Thoracic aorta endothelial cell (primary cell): ENCODE results near the gene OR6C6. TPM values are rescaled to one million over a fixed set of nuclear protein-coding genes. Genes with fewer than 3 reads are reported as not detected.

ENCODE experiments used
- total RNA-seq: library from RNA; depleted of rRNA; stranded (reverse); fragments of >200 nt; gene quantifications from 2 replicates; pipeline ENCODE4 v1.2.3, GENCODE V29; 2012

Gene OR6C6
- total RNA-seq, result not detected in 2 replicates

DNA sequence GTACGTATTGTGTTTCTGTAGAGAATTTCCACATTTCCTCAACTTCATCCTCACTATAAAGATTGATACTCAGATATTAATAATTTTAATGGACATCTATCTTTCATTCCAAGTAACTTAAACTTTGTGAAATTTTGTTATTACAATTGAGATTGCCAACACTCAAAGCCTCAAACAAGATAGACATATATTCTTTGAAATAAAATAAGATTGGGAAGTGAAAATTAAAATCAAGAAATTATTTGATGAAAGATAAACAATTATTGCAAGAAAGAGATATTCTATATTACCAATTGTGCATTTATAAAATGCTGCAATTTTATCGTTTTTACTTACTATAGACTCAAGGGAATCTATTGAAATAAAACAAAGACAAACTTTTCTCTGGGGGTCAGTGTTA lies at the start of gene OR6C6:
OR6C6 (minus strand) TSS at position 101 of the 400 bp plus-strand sequence. CDS start 1,337 bp downstream, outside the sequence.

DNA sequence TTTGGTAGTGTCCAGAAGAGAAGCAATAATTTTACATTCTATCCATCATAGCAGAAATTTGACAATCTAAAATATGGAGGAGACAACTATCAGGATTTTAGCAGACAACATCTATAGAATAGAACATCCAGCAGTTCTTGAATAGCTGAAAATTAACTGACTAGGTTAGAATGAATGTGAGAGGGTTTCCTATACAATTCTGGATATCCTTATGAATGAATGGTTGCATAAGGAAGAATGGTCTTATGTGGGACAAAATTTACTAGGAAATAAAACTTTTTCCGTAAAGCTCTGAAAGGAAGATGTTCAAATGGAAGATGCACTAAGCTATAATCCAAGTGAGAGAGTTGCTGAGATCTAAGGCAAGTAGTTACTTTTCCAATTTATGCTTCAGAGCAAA lies 34.1 kb upstream of the OR6C6 start, which contains the start of gene OR6C3:
OR6C3 (plus strand) TSS at position 301 of the 400 bp plus-strand sequence. CDS start 955 bp downstream, outside the sequence.

DNA sequence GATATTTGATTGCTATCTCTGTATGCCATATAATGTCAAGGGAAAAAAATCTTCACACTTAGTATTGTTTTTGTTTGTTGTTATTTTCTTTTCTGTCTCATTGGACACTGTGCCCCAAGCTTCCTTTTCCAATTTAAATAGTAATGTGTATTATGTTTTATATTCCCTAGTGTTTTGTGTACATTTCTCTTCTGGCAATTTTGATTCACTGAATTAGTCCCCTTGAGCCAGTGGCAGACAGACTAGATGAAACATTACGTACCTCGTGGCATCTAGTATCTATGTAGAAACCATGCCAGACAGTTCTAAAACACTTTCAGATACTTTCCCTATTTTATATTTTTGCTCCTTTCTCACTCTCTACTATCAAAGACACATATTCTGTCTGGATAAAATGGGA lies 17.7 kb upstream of the OR6C6 start, which contains the start of gene OR6C1:
OR6C1 (plus strand) TSS at position 301 of the 400 bp plus-strand sequence. CDS start 6,257 bp downstream, outside the sequence.

DNA sequence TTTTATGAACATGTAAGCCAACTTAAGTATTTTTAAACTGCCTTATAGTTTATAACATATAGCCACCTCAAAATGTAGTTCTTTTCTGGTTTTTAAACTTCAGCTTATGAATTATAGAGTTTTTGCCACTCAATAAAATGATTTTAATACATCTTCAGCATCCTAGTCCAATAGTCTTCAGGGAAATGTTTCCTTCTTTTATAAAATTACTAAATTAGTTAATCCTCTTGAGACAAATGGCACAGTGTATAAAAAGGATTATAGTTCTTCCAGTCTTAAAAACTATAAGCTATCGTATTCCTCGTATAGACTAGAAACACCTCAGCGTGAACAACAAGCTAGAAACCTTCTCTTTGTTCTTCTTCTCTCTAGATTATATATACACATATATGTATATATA lies 52.1 kb downstream of the OR6C6 start, which contains the start of gene OR6C74:
OR6C74 (plus strand) TSS at position 301 of the 400 bp plus-strand sequence. CDS start 2,679 bp downstream, outside the sequence.

Other genes starting within 250 kb of the OR6C6 start
- gene OR9K2, start 170.2 kb downstream of the OR6C6 start, total RNA-seq, result not detected in 2 replicates
- gene OR10A7, start 75.5 kb downstream of the OR6C6 start, total RNA-seq, result not detected in 2 replicates
- not detected in 2 replicates for gene OR6C74, start 52.0 kb downstream of the OR6C6 start, total RNA-seq
- gene OR6C1, start 17.8 kb upstream of the OR6C6 start, total RNA-seq, result not detected in 2 replicates
- not detected in 2 replicates for gene OR6C3, start 34.2 kb upstream of the OR6C6 start, total RNA-seq
- gene OR6C75, start 66.4 kb upstream of the OR6C6 start, total RNA-seq, result not detected in 2 replicates
- gene OR6C65, start 104.0 kb upstream of the OR6C6 start, total RNA-seq, result not detected in 2 replicates
- not detected in 2 replicates for gene OR6C76, start 129.7 kb upstream of the OR6C6 start, total RNA-seq
- gene OR6C2, start 147.5 kb upstream of the OR6C6 start, total RNA-seq, result not detected in 2 replicates
- not detected in 2 replicates for gene OR6C70, start 173.6 kb upstream of the OR6C6 start, total RNA-seq
- gene OR6C68, start 195.8 kb upstream of the OR6C6 start, total RNA-seq, result 0.13 TPM in 1 of 2 replicates, not detected in the other